Activated CD8-positive, alpha-beta memory T cell treated with anti-CD3 and anti-CD28 coated beads, Interleukin-2, amount 50 U/mL, for 24 hours (primary cell): Measurements from ENCODE around the gene ZNF681.
"Not testable (repeated sequence)": the region's sequence is repeated elsewhere in the genome, so short reads cannot be mapped to it uniquely, and the experiment has no call there.

Source experiments
- DNase-seq: peaks from one replicate; pipeline ENCODE4 v3.0.0-alpha.2; 2020; ENCODE audit errors: extremely low read depth

The ZNF681 gene

DNA sequence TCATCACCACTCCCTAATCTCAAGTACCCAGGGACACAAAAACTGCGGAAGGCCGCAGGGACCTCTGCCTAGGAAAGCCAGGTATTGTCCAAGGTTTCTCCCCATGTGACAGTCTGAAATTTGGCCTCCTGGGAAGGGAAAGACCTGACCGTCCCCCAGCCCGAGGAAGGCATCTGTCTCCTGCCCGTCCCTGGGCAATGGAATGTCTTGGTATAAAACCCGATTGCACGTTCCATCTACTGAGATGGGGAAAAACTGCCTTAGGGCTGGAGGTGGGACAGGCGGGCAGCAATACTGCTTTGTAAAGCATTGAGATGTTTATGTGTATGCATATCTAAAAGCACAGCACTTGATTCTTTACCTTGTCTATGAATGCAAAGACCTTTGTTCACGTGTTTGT, 65.8 kb downstream of the ZNF681 start:
- DNase-seq: not testable (repeated sequence)
